ENCODE data around the gene KCTD11.
"Not testable (repeated sequence)": the region's sequence is repeated elsewhere in the genome, so short reads cannot be mapped to it uniquely, and the experiment has no call there.

DNA sequence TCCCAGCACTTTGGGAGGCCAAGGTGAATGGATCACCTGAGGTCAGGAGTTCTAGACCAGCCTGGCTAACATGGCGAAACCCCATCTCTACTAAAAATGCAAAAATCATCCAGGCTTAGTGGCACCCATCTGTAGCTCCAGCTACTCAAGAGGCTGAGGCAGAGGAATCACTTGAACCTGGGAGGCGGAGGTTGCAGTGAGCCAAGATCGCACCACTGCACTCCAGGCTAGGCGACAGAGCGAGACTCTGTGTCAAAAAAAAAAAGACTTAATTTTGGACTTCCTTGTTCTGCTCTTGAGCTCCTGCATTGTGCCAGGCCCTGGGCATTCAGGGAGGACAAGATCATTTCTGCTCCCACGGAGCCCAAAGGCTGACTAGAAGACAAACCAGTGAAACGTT is 14.4 kb upstream of the KCTD11 start:
- TF ChIP-seq, protein P1, sequence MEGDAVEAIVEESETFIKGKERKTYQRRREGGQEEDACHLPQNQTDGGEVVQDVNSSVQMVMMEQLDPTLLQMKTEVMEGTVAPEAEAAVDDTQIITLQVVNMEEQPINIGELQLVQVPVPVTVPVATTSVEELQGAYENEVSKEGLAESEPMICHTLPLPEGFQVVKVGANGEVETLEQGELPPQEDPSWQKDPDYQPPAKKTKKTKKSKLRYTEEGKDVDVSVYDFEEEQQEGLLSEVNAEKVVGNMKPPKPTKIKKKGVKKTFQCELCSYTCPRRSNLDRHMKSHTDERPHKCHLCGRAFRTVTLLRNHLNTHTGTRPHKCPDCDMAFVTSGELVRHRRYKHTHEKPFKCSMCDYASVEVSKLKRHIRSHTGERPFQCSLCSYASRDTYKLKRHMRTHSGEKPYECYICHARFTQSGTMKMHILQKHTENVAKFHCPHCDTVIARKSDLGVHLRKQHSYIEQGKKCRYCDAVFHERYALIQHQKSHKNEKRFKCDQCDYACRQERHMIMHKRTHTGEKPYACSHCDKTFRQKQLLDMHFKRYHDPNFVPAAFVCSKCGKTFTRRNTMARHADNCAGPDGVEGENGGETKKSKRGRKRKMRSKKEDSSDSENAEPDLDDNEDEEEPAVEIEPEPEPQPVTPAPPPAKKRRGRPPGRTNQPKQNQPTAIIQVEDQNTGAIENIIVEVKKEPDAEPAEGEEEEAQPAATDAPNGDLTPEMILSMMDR (IDR thresholded peaks at IDR 0.05) = not testable (repeated sequence)
- not testable (repeated sequence) for TF ChIP-seq POLR2A (IDR thresholded peaks at IDR 0.05)

All from testis (tissue), 2 donors.